Left ventricle myocardium superior (tissue), 1 donor: ENCODE results near the gene NOTUM. TPM values are rescaled to one million over a fixed set of nuclear protein-coding genes. Genes with fewer than 3 reads are reported as not detected.

Experiments used
- ATAC-seq: fragments of 200-7000 bp; cut with Tn5 transposase; one replicate; pipeline ENCODE4 v1.9.1; 2020; ENCODE audit warnings: mild to moderate bottlenecking, moderate library complexity
- DNase-seq: peaks from one replicate; pipeline ENCODE4 v3.0.0-alpha.2; 2020
- intact Hi-C: fragments of 100-400 bp; cut with micrococcal nuclease; formaldehyde crosslinking; loops from one replicate; pipeline ENCODE4 v1.11.0; 2022
- total RNA-seq: library from RNA; stranded (reverse); fragmentation: NEBNext Ultra II Directional; extraction: Animal tissue kit (Norgen Biotek cat#: 25700); gene quantifications from one replicate; pipeline ENCODE4 v1.2.1, GENCODE V29; 2021
- donor health status: DM: no; HTN: yes; CAD: no; lungs with severe emphysema.

NOTUM gene
- total RNA-seq, 1 donor from 2014 or later = 0.52 TPM

DNA sequence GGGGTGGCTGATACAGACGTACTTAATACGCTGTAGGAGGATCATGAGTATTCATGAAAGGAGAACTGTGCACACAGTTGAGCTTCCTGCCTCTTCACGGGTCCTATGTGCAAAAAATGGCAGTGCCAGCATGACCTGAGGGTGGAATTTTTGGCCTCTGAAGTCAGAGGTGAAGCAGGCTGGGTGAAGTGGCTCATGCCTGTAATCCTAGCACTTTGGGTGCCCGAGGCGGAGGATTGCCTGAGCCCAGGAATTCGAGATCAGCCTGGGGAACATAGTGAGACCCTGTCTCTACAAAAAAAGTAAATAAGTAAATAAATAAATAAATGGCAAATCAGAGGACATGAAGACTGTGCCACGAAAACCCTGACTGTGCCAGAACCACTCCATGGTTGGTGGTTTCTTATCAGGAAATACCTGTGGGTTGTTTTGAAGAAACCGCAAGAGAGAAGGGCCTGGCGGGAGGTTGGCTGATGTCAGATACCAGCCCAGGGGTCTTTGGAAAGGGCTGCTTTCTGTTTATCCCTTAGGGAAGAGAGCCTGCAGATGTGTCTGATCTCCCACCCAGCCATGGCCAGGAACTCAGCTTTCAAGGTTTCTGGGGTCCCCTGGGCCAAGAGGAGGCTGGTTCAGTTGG, 19.8 kb upstream of the NOTUM start:
- no peak for ATAC-seq
- no peak for DNase-seq
- intact Hi-C loops = no loop called here

DNA sequence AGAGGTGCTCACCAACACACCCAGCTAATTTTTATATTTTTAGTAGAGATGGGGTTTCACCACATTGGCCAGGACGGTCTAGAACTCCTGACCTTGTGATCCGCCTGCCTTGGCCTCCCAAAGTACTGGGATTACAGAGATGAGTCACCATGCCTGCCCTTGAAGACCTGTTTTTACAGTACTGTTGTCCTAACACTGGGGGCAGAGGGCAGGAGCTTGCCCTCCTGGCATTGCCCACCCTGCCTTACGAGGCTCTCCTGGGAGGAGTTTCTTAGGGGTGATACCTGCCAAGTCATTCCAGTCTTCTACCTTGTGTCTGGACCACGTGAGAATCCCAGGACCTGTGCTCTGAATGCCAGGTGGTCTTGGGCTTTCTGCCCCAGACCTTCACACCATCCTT, 19.1 kb upstream of the NOTUM start:
- intact Hi-C loops = no loop called here
- no peak for DNase-seq
- ATAC-seq = no peak

DNA sequence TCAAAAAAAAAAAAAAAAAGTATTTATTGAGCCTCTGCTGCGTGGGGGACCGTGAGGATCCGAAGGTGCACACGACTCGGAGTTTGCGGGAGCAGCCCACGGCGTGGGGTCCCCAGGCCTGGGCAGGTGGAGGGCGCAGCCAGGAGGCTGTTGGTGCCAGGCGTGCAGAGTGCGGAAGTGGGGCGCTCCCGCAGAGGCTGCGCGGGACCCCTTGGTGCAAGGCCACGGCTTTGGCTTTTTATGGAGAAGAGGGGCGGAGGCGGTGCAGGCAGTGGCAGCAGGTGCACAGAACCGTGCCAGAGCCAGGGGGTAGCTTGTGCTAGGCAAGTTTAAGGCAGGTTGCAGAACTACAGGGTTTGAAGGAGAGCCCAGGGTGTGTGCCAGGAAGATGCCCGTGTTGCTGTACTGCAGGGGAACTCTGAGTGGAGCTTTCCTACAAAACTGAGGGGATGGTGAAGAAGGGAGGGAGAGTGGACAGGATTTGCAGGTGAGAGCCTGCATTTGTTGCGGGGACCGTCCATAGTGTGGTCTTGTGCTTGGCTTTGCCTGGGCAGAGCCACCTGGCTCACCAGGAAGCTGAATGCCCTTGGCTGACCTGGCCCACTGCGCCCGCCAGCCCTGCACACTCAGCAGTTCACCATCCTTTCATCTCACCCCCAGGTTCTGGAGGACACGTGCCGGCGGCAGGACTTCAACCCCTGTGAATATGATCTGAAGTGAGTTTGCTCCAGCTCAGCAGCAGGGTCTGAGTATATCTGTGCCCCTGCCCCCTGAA, 17.7 kb upstream of the NOTUM start:
- DNase-seq = no peak
- intact Hi-C loops = no loop called here
- ATAC-seq = no peak

DNA sequence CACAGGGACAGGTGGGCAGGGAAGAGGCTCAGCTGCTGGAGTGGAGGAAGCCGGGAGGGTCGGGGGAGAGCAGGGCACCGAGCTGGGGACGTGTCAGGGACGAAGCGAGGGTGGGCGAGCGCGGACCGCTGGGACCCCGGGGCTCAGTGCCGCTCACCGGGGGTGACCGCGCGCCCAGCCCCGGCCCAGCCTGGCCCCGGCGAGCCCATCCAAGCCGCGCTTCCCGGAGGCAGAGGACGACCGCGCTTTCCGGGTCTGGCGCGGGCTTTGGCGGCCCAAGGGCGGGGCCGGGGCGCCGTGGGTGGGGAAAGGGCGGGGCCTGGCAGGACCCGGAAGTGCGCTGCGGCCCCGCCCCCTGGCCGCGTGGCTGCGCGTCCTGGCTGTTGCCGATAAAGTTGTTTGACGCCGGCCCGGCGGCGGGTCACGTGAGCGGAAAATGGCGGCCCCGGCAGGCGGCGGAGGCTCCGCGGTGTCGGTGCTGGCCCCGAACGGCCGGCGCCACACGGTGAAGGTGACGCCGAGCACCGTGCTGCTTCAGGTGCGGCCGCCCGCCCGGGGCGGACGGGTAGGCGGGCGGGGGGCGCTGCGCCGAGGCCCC, 16.3 kb upstream of the NOTUM start, which contains the start of gene ASPSCR1:
TSS of gene ASPSCR1 (plus strand) at position 419 of the 598 bp plus-strand sequence. CDS start at position 437, 18 bp downstream.
- ATAC-seq = peak; percentile 98
- intact Hi-C loops = no loop called here
- DNase-seq = peak; percentile 97

DNA sequence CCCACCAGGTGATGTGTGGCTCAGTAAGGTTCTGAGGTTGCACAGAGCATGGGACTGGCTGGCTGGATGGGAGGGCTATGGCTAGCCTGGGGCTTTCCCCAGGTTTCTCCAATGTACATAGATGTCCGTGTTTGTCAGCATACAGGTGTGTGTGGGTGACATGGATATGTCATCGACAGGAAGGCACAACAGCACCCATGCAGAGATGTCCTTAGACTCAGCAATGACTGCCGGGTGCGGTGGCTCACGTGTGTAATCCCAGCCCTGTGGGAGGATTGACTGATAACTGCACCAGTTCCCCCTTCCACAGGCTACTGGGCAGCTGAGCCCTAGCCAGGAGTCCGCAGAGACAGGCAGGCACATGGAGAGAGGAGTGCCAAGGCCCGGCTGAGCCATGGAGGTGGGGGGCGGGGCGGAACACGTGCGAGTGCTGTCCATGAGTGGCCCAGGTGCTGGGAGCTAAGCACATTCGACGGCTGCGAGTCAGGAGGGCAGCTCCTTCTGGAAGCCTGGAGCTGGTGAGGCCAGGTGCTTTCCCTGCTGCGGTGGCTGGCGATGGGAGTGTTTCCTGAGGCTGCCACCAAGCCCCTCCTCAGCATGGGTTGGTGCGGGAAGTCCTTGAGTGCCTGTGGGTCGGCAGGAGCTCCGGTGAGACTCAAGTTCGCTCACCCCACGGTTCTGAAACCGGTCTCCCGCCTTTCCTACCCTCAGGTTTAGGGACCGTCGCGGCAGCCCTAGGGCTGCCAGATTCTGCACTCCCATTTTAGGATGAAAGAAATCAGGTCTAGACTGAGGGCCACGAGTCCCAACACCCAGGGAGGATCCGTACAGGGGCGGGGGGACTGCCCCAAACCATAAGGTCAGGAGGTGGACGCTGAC, 15.6 kb upstream of the NOTUM start:
- ATAC-seq (peak; percentile 16), DNase-seq (peak; percentile 61)
- intact Hi-C loops = no loop called here

DNA sequence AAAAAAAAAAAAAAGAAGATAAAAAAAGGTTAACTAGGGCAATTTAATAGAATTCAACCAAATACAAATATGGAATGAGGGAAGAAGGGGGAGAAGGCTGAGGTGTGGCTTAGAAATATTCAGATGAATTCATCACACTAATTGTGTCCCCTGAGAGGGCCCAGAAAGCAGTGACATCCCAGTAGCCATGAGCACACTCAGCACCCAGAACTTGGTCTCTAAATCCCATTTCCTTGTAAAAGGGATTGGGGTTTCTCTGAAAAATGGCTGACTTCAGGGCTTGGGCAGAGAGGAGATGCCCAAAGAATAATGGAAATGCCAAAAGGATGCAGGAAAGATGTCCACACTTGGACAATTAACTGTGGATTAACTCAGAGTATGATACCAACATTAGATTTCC, 12.4 kb upstream of the NOTUM start:
- no peak for ATAC-seq

DNA sequence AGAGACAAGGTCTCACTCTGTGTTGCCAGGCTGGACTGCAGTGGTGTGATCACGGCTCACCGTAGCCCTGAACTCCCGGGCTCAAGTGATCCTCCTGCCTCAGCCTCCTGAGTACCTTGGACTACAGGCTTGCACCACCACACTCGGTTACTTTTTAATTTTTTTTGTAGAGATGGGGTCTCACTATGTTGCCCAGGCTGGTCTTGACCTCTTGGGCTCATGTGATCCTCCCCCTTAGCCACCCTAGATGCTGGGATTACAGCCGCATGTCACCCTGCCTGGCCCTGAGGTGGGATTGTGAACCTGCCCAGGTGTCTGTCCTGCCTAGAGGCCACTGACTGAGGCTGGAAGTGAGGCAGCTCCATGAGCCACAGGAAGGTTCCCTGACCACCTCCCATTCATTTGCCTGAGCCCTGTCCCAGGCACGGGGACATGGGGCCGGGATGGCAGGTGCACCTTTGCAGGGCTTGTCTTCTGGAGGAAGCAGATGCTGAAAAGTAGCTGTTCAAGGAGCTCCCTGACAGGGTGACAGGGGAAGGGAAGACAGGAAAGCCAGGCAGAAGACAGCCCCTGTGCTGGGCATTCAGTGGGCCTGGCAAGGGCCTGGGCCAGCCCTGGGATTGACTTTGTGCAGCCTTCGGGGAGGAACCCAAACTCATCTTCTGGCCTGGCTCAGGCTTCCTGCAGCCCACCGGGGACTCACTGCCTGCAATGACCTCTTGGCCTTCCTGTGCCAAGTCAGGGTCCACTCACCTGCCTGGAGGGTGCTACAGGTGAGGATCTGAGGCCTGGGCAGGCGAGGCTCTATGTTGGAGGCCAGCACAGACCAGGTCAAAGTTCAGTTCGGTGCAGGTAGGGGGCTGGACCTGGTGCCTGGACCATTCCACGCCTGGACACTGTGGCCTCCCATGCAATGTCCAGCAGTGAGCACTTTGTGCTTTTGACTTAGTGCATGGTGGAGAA, 8.1 kb upstream of the NOTUM start:
- no peak for ATAC-seq
- intact Hi-C loops = no loop called here
- DNase-seq = no peak

More for the DNA sequence above, 12.4 kb upstream of the NOTUM start:
- DNase-seq = no peak
- intact Hi-C loops = no loop called here

DNA sequence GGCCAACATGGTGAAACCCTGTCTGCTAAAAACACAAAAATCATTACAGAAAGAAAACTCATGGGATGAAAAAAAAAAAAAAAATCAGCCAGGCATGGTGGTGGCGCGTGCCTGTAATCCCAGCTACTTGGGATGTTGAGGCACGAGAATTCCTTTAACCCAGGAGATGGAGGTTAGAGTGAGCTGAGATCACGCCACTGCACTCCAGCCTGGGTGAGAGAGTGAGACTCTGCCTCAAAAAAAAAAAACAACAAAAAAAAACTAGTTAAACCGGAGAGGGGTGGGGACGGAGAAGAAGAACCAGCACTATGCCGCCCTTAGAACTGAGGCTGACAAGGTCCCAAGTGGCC, 7.4 kb upstream of the NOTUM start:
- ATAC-seq (no peak), DNase-seq (no peak)
- intact Hi-C loops = no loop called here

DNA sequence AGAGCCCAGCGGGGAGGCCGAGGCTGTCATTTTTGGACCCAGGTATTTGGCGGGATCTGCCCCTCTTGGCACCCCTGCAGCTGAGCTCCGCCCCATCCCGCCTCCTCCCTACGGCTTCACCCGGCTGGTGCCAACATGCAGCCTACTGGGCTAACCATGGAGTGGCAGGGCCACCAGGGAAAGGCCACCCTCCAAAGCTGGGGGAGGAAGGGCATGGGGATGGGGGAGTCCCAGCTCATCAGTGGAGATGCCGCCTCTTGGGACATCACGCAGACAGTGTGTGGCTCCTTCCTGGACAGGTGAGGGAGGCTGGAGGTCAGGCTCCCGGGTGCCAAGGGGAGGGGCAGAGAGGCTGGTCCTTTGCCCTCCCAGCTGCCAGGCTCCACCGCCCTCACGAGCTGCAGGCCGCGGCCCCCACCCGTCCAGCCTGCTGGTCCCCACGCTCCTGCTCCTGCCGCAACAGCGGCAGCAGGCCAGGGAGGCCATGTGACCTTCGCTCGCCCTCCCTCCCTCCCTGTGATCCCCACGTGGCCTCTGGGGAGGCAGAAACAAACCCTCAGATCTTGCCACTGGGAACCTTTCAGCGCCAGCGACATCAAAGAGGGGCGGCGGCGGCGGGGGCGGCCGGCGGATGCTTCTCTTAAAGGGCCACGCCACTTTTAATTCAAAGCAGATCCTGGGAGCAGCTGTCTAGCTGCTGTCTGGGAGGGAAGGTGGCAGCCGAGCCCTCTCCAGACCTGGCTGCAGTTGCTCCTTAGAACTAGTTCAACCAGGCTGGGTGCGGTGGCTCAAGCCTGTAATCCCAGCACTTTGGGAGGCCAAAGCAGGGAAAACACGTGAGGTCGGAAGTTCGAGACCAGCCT, 6.8 kb upstream of the NOTUM start:
- ATAC-seq (peak; percentile 90), DNase-seq (peak; percentile 87)
- intact Hi-C loops = no loop called here

DNA sequence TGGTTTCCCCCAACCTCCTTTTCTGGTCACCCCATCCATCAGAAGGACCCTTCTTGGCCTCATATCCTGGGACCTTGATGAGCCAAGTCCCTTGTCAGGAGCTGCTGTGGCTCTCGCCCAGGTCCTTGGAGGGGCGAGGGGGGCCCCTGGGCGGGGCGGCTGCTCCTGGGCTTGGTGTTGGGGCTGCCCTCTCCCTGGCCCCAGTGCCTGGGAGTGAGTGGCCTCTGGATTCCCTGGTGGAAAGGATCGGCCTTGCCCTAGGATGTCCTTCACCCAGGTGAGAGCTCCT, 6.2 kb upstream of the NOTUM start:
- no peak for DNase-seq
- intact Hi-C loops = no loop called here
- peak; percentile 9 for ATAC-seq

DNA sequence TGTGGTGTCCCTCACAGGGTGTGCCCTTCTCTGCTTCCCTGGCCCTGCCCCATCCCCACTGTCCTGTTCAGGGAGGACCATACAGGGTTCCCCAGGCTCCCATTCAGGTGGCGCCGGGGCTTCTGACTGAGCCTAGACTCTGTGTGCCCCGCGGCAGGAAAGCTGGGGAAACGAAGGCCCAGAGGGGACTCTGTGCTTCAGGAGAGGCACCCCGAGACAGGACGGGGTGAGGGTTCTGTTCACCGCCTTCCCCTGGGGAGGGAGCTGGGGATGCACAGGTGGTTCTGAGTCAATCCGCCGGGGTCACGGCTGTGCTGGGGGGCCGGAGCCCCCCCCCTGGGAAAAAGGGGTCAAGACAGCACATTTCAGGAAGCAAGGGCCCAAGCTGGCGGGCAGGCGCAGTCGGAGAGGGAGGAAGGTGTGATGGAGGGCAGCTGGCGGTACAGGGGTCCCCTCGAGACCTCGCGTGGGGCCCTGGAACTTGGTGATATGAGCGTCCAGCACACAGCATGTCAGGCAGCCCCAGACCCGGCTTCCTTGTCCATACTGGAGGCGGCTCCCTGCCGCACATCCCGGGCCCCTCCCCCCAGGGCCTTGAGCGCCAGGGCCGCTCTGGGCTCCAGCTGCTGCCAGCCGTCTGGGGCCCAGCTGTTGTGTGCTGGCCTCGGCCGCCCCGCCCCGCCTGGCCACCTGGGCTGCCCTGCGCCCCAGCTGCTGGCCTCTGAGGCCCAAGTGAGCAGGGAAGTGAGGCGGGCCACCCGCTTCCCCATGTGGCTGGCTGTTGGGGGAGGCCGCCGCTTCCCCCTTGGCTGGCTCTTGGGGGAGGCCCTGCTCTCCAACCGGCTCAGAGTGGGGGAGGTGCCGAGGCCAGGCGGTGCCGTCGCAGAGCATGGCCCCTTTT, 5.6 kb upstream of the NOTUM start:
- intact Hi-C loops = no loop called here
- ATAC-seq = peak; percentile 83
- peak; percentile 88 for DNase-seq

DNA sequence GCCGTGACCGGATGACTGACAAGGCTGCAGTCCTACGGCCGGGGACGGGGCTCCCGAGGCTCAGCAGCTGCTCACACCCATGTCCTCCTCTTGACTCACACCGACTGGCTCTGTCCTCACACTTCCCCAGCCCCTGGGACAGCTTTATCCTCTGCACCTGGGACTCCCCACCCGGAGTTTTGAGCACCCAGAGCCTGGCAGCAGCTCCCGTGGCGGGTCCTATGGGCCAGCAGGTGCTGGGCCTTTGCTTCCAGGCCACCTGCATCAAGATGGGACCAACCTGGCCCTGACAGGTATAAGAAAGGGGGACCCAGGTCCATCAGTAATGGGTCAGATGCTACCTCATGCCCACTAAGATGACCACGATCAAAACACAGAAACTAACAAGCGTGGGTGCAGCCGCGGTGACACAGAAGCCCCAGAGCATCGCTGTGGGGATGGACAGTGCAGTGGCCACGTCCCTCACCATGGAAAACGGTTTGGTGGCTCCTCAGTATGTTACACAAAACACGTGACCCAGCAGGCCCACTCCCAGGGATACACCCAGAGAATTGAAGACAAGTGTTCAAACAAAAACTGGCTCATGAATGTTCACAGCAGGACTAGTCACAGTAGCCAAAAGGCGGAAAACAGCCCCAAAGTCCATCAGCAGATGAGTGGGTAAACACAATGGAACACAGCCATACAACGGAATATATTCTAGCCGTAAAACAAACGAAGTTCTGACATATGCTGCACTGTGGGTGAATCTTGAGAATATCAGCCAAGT, 3.3 kb upstream of the NOTUM start:
- no peak for DNase-seq
- intact Hi-C loops = no loop called here

DNA sequence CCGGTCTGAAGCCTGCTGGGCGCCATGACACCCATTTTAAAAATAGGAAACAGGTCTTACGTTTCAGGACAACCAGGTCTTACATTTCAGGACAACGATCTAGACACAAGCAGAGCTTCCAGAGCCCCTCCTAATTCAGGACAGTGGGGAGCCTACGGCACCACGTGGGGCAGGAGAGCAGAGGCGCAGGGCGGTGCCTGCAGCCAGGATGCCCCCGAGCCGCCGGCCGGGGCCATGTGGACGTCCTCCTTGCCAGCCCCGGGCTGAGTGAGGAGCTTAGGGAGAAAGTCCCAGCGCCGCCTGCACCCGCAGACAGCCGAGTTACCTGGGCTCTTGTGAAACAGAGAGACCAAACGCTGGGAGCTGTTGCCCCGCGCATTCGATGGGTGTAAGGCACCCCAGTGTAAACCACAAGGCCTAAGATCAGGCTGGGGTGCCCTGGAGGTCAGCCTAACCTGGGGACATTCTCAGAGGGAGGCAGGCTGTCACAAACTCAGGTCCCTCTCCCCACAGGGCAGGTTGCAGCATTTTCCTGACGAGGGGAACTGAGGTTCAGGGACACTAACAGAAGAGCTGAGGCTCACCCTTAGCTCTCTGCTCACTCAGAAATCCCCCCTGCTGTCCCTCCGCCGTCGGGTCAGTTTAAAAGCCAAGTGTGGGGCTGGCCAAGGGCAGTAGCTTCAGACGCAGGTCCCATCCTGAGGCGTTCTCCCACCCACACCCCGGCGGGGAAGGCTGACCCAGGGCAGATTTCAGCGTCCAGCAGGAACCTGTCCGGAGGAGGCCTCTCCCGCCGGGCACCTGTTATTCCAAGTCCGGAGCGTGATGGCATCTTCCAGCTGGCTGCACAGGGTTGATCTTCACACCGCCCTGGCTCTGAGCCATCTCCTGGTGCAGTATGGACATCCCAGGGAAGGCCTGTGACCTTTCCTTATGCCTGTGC, 1.8 kb upstream of the NOTUM start:
- intact Hi-C loops = no loop called here
- no peak for DNase-seq
- ATAC-seq = no peak

More for the DNA sequence above, 3.3 kb upstream of the NOTUM start:
- ATAC-seq = no peak

DNA sequence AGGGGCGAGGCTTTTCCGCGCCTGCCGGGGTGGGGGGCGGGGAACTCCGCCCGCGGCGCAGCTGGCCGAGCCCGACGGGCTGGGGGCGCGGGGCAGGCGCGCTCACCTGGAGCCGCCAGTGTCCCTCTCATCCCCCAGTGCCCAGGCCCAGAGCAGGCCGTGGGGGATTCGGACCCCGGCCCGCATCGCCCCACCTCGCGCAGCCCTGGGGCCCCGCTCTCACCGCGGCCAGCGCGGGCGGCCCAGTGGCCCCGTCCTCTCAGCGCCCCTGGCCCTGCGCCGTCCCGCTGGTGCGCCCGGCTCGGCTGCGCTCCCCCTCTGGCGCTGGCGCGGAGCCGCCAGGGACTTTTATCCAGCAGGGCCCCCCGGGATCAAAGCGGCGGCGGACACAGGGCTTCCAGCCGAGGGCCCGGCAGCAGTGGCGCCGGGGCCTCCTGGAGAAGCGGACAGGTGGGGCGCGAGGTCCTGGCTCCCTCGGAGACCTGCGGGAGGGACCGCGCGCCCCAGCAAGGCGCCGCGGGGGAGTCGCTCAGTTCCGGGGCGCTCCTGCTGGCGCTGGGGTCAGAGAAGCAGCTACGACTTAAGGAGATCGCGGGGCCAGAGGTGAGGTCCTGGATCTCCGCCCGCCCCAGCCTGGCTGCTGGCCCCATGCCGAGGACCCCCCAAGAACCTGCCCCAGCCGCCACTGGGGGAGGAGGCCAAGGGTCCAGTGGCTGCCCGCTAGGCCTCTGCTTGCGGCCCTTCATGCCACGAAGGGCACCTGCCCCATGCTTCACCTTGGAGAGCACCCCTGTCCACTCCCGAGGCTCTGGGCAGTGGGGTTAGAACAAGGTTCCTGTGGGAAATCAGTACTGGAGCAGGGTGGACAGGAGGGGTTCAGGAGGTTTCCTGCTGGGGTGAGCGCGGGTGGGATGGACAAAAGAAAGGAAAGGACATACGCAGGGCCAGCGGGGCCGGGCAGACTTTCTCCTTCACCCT, 823 bp upstream of the NOTUM start:
- ATAC-seq = no peak
- DNase-seq = no peak
- intact Hi-C loops = no loop called here
